ENCODE results near the gene PROSER3.

The PROSER3 gene

DNA sequence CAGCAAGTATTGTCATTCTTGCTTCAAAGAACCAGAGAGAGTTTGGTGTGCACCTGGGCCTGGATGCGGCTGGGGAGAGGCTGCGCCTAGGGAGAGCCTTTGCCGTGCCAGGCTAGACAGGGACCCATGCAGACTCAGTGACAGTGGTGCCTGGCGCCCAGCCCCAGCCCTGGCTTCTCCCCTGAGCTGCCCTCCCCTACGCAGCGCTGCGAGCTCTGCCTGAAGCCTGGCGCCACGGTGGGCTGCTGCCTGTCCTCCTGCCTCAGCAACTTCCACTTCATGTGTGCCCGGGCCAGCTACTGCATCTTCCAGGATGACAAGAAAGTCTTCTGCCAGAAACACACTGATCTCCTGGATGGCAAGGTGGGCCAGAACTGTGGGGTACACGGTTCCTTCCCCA is 28.2 kb upstream of the PROSER3 start:
- Histone ChIP-seq H3K36me3 (peaks cover 81 to 100% (median 98%) of the 10 kb centered on the region in 3 donors), H3K27ac (no peak overlapping the region), H3K9me3 (no peaks in the 10 kb centered on the region), H3K4me1 (no peaks in the 10 kb centered on the region), H3K27me3 (no peaks in the 10 kb centered on the region), H3K4me3 (no peak overlapping the region)
- DNase-seq: no peak
- TF ChIP-seq, protein P1, sequence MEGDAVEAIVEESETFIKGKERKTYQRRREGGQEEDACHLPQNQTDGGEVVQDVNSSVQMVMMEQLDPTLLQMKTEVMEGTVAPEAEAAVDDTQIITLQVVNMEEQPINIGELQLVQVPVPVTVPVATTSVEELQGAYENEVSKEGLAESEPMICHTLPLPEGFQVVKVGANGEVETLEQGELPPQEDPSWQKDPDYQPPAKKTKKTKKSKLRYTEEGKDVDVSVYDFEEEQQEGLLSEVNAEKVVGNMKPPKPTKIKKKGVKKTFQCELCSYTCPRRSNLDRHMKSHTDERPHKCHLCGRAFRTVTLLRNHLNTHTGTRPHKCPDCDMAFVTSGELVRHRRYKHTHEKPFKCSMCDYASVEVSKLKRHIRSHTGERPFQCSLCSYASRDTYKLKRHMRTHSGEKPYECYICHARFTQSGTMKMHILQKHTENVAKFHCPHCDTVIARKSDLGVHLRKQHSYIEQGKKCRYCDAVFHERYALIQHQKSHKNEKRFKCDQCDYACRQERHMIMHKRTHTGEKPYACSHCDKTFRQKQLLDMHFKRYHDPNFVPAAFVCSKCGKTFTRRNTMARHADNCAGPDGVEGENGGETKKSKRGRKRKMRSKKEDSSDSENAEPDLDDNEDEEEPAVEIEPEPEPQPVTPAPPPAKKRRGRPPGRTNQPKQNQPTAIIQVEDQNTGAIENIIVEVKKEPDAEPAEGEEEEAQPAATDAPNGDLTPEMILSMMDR (IDR thresholded peaks at IDR 0.05): no peak
- intact Hi-C loops (cut with DNase I; ENCODE audit: low total_unique reads): no loop called here

DNA sequence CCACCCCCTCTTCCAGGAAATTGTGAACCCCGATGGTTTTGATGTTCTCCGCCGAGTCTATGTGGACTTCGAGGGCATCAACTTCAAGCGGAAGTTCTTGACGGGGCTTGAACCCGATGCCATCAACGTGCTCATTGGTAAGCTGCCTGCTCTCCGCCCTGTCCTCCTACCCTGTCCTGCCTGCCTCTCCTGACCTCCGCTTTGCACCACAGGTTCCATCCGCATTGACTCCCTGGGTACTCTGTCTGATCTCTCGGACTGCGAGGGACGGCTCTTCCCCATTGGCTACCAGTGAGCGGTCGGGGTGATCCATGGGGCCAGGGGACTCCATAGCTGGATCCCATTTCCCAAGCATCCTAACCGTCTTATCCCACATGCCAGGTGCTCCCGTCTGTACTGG is 27.6 kb upstream of the PROSER3 start:
- no peak overlapping the region for H3K27ac ChIP-seq
- TF ChIP-seq, protein P1 (IDR thresholded peaks at IDR 0.05): no peak
- H3K27me3 ChIP-seq: no peaks in the 10 kb centered on the region
- no peak overlapping the region for H3K4me3 ChIP-seq
- intact Hi-C loops (cut with DNase I; ENCODE audit: low total_unique reads): no loop called here
- no peak for DNase-seq
- no peaks in the 10 kb centered on the region for H3K4me1 ChIP-seq
- H3K36me3 ChIP-seq: peaks cover 75 to 100% (median 98%) of the 10 kb centered on the region in 3 donors
- no peaks in the 10 kb centered on the region for H3K9me3 ChIP-seq

DNA sequence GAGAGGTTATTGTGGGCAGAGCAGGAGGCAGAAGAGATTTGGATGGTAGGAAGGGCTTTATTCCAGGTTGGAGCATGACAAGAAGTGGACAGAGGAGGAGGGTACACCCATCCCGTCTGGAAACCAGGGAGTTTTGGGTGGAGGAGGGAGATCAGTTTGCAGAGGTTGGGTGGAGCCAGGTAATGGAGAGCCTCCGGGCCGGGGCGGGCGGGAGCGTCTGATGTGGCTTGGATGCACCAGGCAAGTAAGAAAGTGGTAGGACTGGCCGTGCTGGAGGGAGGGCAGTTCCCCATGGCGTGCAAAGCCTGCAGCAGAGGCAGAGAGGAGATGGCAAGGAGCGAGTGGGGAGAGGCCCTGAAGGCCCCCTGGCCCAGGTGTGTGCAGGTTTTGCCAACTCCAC is 26.6 kb upstream of the PROSER3 start:
- H3K9me3 ChIP-seq: no peaks in the 10 kb centered on the region
- no peak overlapping the region for H3K4me3 ChIP-seq
- TF ChIP-seq, protein P1 (IDR thresholded peaks at IDR 0.05): no peak
- DNase-seq: no peak
- peaks cover 65 to 100% (median 98%) of the 10 kb centered on the region in 3 donors for H3K36me3 ChIP-seq
- no peak overlapping the region for H3K27ac ChIP-seq
- intact Hi-C loops (cut with DNase I; ENCODE audit: low total_unique reads): no loop called here
- H3K27me3 ChIP-seq: no peaks in the 10 kb centered on the region
- H3K4me1 ChIP-seq: no peaks in the 10 kb centered on the region

DNA sequence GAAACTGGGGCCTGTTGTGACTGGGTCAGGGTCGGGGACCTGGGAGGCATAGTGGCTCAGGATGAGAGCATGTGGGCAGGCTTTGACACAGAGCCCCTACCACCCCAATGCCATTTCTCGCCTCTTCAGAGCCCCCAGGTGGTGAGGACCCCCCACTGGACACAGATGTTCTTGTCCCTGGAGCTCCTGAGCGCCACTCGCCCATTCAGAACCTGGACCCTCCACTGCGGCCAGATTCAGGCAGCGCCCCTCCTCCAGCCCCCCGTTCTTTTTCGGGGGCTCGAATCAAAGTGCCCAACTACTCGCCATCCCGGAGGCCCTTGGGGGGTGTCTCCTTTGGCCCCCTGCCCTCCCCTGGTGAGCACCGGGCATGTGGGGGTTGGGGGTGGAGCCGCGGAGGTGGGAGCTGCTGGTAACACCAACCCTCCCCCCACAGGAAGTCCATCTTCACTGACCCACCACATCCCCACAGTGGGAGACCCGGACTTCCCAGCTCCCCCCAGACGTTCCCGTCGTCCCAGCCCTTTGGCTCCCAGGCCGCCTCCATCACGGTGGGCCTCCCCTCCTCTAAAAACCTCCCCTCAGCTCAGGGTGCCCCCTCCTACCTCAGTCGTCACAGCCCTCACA is 26.1 kb upstream of the PROSER3 start:
- H3K4me3 ChIP-seq: no peak overlapping the region

DNA sequence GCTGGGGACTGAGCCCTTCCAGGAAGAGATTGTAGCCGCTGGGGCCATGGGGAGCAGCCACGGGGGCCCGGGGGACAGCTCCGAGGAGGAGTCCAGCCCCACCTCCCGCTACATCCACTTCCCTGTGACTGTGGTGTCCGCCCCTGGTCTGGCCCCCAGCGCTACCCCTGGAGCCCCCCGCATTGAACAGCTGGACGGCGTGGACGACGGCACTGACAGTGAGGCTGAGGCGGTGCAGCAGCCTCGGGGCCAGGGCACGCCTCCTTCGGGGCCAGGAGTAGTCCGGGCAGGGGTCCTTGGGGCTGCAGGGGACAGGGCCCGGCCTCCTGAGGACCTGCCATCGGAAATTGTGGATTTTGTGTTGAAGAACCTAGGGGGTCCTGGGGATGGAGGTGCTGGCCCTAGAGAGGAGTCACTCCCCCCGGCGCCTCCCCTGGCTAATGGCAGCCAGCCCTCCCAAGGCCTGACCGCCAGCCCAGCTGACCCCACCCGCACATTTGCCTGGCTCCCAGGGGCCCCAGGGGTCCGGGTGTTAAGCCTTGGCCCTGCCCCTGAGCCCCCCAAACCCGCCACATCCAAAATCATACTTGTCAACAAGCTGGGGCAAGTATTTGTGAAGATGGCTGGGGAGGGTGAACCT is 25.3 kb upstream of the PROSER3 start:
- Histone ChIP-seq H3K27ac (no peak overlapping the region), H3K36me3 (peaks cover 55 to 100% (median 98%) of the 10 kb centered on the region in 3 donors), H3K9me3 (no peaks in the 10 kb centered on the region), H3K27me3 (no peaks in the 10 kb centered on the region), H3K4me3 (no peak overlapping the region), H3K4me1 (no peaks in the 10 kb centered on the region)
- intact Hi-C loops (cut with DNase I; ENCODE audit: low total_unique reads): no loop called here
- TF ChIP-seq, protein P1 (IDR thresholded peaks at IDR 0.05): no peak
- no peak for DNase-seq

More for the DNA sequence above, 26.1 kb upstream of the PROSER3 start:
- Histone ChIP-seq H3K9me3 (no peaks in the 10 kb centered on the region), H3K27ac (no peak overlapping the region), H3K27me3 (no peaks in the 10 kb centered on the region), H3K36me3 (peaks cover 60 to 100% (median 98%) of the 10 kb centered on the region in 3 donors), H3K4me1 (no peaks in the 10 kb centered on the region)
- DNase-seq: no peak
- TF ChIP-seq, protein P1 (IDR thresholded peaks at IDR 0.05): no peak
- intact Hi-C loops (cut with DNase I; ENCODE audit: low total_unique reads): no loop called here

All from tibial artery (tissue), 4 donors.